NAMALWA (cell line): ENCODE data around the gene CELSR3.

Experiments
- DNase-seq: peaks from one replicate; pipeline ENCODE4 v3.0.0-alpha.2; 2015; ENCODE audit warnings: low spot score

The CELSR3 gene

GRCh38 chr3:48599509-48600285 is 63.0 kb downstream of the CELSR3 start:
- DNase-seq, result no peak

GRCh38 chr3:48599077-48599501 is 63.6 kb downstream of the CELSR3 start:
- no peak for DNase-seq

GRCh38 chr3:48598323-48599076 is 64.2 kb downstream of the CELSR3 start:
- no peak for DNase-seq

GRCh38 chr3:48597408-48597800 is 65.3 kb downstream of the CELSR3 start:
- no peak for DNase-seq

GRCh38 chr3:48596676-48597407 is 65.8 kb downstream of the CELSR3 start:
- DNase-seq, result no peak

- DNase-seq, result no peak
Observed at GRCh38 chr3:48596157-48596556, 66.5 kb downstream of the CELSR3 start.

- DNase-seq, result no peak
Observed at GRCh38 chr3:48595526-48596121, 67.1 kb downstream of the CELSR3 start.

- DNase-seq, result no peak
Observed at GRCh38 chr3:48595075-48595525, 67.6 kb downstream of the CELSR3 start, which contains the start of gene COL7A1. COL7A1 (minus strand) TSS chr3:48595329; CDS start chr3:48595159, 170 bp downstream.

- DNase-seq, result no peak
Observed at GRCh38 chr3:48594417-48595049, 68.2 kb downstream of the CELSR3 start.

- no peak for DNase-seq
Observed at GRCh38 chr3:48593337-48593736, 69.3 kb downstream of the CELSR3 start.

GRCh38 chr3:48592519-48593087 is 70.1 kb downstream of the CELSR3 start:
- DNase-seq, result no peak

GRCh38 chr3:48591886-48592518 is 70.7 kb downstream of the CELSR3 start:
- DNase-seq, result no peak

- DNase-seq, result no peak
Observed at GRCh38 chr3:48591436-48591835, 71.2 kb downstream of the CELSR3 start.

- no peak for DNase-seq
Observed at GRCh38 chr3:48588230-48588629, 74.5 kb downstream of the CELSR3 start.

GRCh38 chr3:48587686-48588085 is 75.0 kb downstream of the CELSR3 start:
- DNase-seq, result no peak
